GM12892 (cell line): ENCODE results near the gene JOSD1.
A peak's percentile ranks its signal among the peaks of the same experiment; 100 is the strongest.

Experiments used
- POLR2A ChIP-seq: IDR thresholded peaks from 2 replicates; pipeline ENCODE4 v1.6.1; 2011; ENCODE audit warnings: low read depth, low read length, control low read depth
- POLR2AphosphoS5 ChIP-seq: IDR thresholded peaks from 2 replicates; pipeline ENCODE4 v1.6.1; 2011; ENCODE audit warnings: low read depth, low read length, control low read depth
- TAF1 ChIP-seq: IDR thresholded peaks from 2 replicates; pipeline ENCODE4 v1.6.1; 2011; ENCODE audit warnings: low read depth, mild to moderate bottlenecking, control low read depth, low read length, borderline replicate concordance

DNA sequence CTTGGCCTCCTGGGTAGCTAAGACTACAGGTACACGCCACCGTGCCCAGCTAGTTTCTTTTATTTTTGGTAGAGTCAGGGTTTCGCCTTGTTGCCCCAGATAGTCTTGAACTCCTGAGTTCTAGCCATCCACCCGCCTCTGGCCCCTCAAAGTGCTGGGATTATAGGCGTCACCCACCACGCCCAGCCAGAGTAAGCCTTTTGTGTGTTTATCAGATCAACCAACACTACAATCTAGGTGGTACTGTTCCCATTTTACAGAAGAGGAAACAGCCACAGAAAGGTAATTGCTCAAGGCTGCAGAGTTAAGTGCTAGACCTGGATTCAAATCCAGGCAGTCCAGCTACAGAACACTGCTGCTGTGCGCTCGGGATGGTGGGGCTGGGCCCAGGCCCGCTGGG is 15.8 kb downstream of the JOSD1 start:
- TF ChIP-seq POLR2A, result 0 out of 2 replicates have a peak, but pooled peaks have one; percentile 31
- no peak for TF ChIP-seq POLR2AphosphoS5
- no peak for TF ChIP-seq TAF1
